ENCODE results near the gene NKX2-3. TPM values are rescaled to one million over a fixed set of nuclear protein-coding genes. Genes with fewer than 3 reads are reported as not detected.
A peak's percentile ranks its signal among the peaks of the same experiment; 100 is the strongest.

NKX2-3 gene
- polyA plus RNA-seq, 3 donors, result not detected

DNA sequence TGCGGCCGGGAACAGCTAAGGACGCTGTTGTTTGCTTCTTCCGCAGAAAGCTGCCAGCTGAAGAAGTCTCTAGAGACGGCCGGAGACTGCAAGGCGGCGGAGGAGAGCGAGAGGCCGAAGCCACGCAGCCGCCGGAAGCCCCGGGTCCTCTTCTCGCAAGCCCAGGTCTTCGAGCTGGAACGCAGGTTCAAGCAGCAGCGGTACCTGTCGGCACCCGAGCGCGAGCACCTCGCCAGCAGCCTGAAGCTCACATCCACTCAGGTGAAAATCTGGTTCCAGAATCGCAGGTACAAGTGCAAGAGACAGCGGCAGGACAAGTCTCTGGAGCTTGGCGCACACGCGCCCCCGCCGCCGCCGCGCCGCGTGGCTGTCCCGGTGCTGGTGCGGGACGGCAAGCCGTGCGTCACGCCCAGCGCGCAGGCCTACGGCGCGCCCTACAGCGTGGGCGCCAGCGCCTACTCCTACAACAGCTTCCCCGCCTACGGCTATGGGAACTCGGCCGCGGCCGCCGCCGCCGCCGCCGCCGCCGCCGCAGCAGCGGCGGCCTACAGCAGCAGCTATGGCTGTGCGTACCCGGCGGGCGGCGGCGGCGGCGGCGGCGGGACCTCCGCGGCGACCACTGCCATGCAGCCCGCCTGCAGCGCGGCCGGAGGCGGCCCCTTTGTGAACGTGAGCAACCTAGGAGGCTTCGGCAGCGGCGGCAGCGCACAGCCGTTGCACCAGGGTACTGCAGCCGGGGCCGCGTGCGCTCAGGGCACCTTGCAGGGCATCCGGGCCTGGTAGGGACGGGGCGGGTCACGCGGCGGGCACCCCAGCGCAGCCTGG lies 2.4 kb downstream of the NKX2-3 start:
- peaks cover 81 to 96% of the 10 kb centered on the region in 2 donors for H3K27me3 ChIP-seq (ENCODE audit: control insufficient read depth in 2 of 2, insufficient read depth in 2 of 2, low read length in 2 of 2)
- TF ChIP-seq, protein P1, sequence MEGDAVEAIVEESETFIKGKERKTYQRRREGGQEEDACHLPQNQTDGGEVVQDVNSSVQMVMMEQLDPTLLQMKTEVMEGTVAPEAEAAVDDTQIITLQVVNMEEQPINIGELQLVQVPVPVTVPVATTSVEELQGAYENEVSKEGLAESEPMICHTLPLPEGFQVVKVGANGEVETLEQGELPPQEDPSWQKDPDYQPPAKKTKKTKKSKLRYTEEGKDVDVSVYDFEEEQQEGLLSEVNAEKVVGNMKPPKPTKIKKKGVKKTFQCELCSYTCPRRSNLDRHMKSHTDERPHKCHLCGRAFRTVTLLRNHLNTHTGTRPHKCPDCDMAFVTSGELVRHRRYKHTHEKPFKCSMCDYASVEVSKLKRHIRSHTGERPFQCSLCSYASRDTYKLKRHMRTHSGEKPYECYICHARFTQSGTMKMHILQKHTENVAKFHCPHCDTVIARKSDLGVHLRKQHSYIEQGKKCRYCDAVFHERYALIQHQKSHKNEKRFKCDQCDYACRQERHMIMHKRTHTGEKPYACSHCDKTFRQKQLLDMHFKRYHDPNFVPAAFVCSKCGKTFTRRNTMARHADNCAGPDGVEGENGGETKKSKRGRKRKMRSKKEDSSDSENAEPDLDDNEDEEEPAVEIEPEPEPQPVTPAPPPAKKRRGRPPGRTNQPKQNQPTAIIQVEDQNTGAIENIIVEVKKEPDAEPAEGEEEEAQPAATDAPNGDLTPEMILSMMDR (IDR thresholded peaks at IDR 0.05), result no peak
- H3K4me3 ChIP-seq (replicated peaks in 1 of 3; ENCODE audit: low read depth in 2 of 3, low read length in 3 of 3), result peak overlapping the region in 1 of 3 experiments; percentile 77
- Mint-ChIP-seq H3K36me3 (peaks cover 10 to 18% of the 10 kb centered on the region in 2 donors), H3K4me1 (peaks cover 68% of the 10 kb centered on the region), H3K4me3 (peak overlapping the region; percentile 75 to 95), H3K27me3 (ENCODE audit: low read depth in 3 of 3) (peaks cover 96 to 100% (median 96%) of the 10 kb centered on the region in 3 donors), H3K9me3 (peaks cover 4 to 42% (median 36%) of the 10 kb centered on the region in 7 donors), H3K27ac (no peak overlapping the region)
- intact Hi-C loops (cut with micrococcal nuclease), result no loop called here
- peaks cover 8 to 65% of the 10 kb centered on the region in 2 donors for H3K9me3 ChIP-seq (replicated peaks in 1 of 2; ENCODE audit: control insufficient read depth in 1 of 2, insufficient read depth in 1 of 2, low read length in 2 of 2)
- peaks cover 46 to 74% of the 10 kb centered on the region in 2 donors for H3K4me1 ChIP-seq (ENCODE audit: control insufficient read depth in 1 of 2, insufficient read depth in 2 of 2, low read length in 2 of 2)
- under 1% methylated on average over 100 of the region's 100 CpGs for WGBS (ENCODE audit: insufficient coverage)
- no peaks in the 10 kb centered on the region for H4K20me1 ChIP-seq (ENCODE audit: insufficient read depth, low read length)
- peak overlapping the region; percentile 59 for H2AFZ ChIP-seq (ENCODE audit: insufficient read depth, low read depth, low read length, poor library complexity, severe bottlenecking)
- peak overlapping the region; percentile 12 for H3K9ac ChIP-seq (ENCODE audit: insufficient read depth, low read length, poor library complexity, severe bottlenecking)
- no peaks in the 10 kb centered on the region for H3K36me3 ChIP-seq (replicated peaks in 1 of 2; ENCODE audit: control insufficient read depth in 1 of 2, insufficient read depth in 2 of 2, low read length in 2 of 2)
- peak; percentile 38 to 49 (median 49) for DNase-seq
- H3K4me2 ChIP-seq (replicated peaks; ENCODE audit: extremely low read depth, low read length, poor library complexity, severe bottlenecking), result peak overlapping the region; percentile 91
- no peaks in the 10 kb centered on the region for H3K79me2 ChIP-seq (ENCODE audit: insufficient read depth, low read length)
- H3K27ac ChIP-seq (ENCODE audit: low read depth in 1 of 2, low read length in 2 of 2), result no peak overlapping the region

DNA sequence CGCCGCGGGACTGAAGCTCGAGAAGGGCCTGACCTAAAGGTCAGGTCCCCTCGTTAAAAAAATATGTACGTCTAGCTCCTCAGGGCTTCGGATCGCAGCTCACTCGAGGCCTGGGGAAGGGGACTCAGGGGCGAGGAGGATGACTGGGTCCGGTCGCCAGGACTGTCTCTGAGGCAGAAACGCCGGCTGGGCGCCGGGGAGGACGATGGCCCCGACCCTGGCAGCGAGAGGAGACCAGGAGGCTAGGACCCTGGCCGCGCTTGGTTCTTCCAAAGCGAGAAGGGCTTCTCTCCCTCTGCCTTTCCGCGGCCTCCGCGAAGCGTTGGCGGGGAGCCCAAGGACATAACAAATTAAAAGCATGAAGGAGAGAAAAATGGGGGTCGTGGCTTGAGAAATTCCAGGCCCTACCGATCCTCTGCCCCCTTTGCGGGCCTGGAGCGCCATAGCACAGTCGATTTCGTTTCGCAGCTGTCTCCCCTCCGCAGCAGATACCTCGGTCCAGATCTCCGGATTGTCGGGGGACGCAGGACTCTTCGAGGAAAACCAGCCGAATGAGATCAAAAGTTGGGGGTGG lies 3.1 kb downstream of the NKX2-3 start:
- peak overlapping the region; percentile 35 for H2AFZ ChIP-seq (ENCODE audit: insufficient read depth, low read depth, low read length, poor library complexity, severe bottlenecking)
- 13% methylated on average over 28 of the region's 42 CpGs for WGBS (ENCODE audit: insufficient coverage)
- no peaks in the 10 kb centered on the region for H3K36me3 ChIP-seq (replicated peaks in 1 of 2; ENCODE audit: control insufficient read depth in 1 of 2, insufficient read depth in 2 of 2, low read length in 2 of 2)
- H3K4me3 ChIP-seq (replicated peaks in 1 of 3; ENCODE audit: low read depth in 2 of 3, low read length in 3 of 3), result peak overlapping the region in 2 of 3 experiments; percentile 1 to 77
- H3K79me2 ChIP-seq (ENCODE audit: insufficient read depth, low read length), result no peaks in the 10 kb centered on the region
- H3K9ac ChIP-seq (ENCODE audit: insufficient read depth, low read length, poor library complexity, severe bottlenecking), result peak overlapping the region; percentile 12
- DNase-seq, result no peak
- peaks cover 65% of the 10 kb centered on the region for H3K4me1 Mint-ChIP-seq
- peaks cover 8 to 64% of the 10 kb centered on the region in 2 donors for H3K9me3 ChIP-seq (replicated peaks in 1 of 2; ENCODE audit: control insufficient read depth in 1 of 2, insufficient read depth in 1 of 2, low read length in 2 of 2)
- H4K20me1 ChIP-seq (ENCODE audit: insufficient read depth, low read length), result no peaks in the 10 kb centered on the region
- H3K27me3 Mint-ChIP-seq (ENCODE audit: low read depth in 3 of 3), result peaks cover 95 to 100% (median 96%) of the 10 kb centered on the region in 3 donors
- intact Hi-C loops (cut with micrococcal nuclease), result no loop called here
- peaks cover 83 to 96% of the 10 kb centered on the region in 2 donors for H3K27me3 ChIP-seq (ENCODE audit: control insufficient read depth in 2 of 2, insufficient read depth in 2 of 2, low read length in 2 of 2)
- H3K27ac Mint-ChIP-seq, result peak overlapping the region in 1 of 7 donors; percentile 54
- peaks cover 4 to 42% (median 37%) of the 10 kb centered on the region in 7 donors for H3K9me3 Mint-ChIP-seq
- peak overlapping the region; percentile 91 for H3K4me2 ChIP-seq (replicated peaks; ENCODE audit: extremely low read depth, low read length, poor library complexity, severe bottlenecking)
- H3K36me3 Mint-ChIP-seq, result peaks cover 10 to 14% of the 10 kb centered on the region in 2 donors
- peaks cover 39 to 72% of the 10 kb centered on the region in 2 donors for H3K4me1 ChIP-seq (ENCODE audit: control insufficient read depth in 1 of 2, insufficient read depth in 2 of 2, low read length in 2 of 2)
- TF ChIP-seq, protein P1 (IDR thresholded peaks at IDR 0.05), result no peak
- peak overlapping the region; percentile 75 to 93 for H3K4me3 Mint-ChIP-seq
- H3K27ac ChIP-seq (ENCODE audit: low read depth in 1 of 2, low read length in 2 of 2), result no peak overlapping the region
